DND-41 (cell line): Measurements from ENCODE around the gene CDH23.

Experiments used
- ATAC-seq: fragments of 200-7000 bp; cut with Tn5 transposase; 3 replicates; pipeline ENCODE4 v1.9.1; 2021; ENCODE audit warnings: low read depth; ENCODE audit not compliant: insufficient read depth
- DNase-seq: peaks from one replicate; pipeline ENCODE4 v3.0.0-alpha.2; 2020
- H2AFZ ChIP-seq: 2 replicates; pipeline ENCODE4 v1.6.0; 2012; ENCODE audit warnings: low read depth, low read length
- H3K27ac ChIP-seq: 2 replicates; pipeline ENCODE4 v1.5.1; 2012; ENCODE audit warnings: low read length, inconsistent platforms
- H3K27me3 ChIP-seq: fragments of 200-600 bp; sonication (generic); 2 replicates; pipeline ENCODE4 v1.6.0; 2012; ENCODE audit warnings: low read length, mild to moderate bottlenecking, inconsistent platforms; ENCODE audit not compliant: insufficient read depth, poor library complexity
- H3K36me3 ChIP-seq: 2 replicates; pipeline ENCODE4 v1.5.1; 2012; ENCODE audit warnings: low read length, inconsistent platforms; ENCODE audit not compliant: insufficient read depth
- H3K4me1 ChIP-seq: 2 replicates; pipeline ENCODE4 v1.5.1; 2012; ENCODE audit warnings: mild to moderate bottlenecking, low read length; ENCODE audit not compliant: insufficient read depth
- H3K4me2 ChIP-seq: 2 replicates; pipeline ENCODE4 v1.6.0; 2012; ENCODE audit warnings: mild to moderate bottlenecking, moderate library complexity, low read length, inconsistent platforms; ENCODE audit not compliant: insufficient read depth
- H3K4me3 ChIP-seq, 2 experiments: fragments of 200-600 bp in 1 of 2; shearing (Covaris generic) in 1 of 2; 2 replicates each; pipeline ENCODE4 v1.5.1; 2012 to 2016; ENCODE audit warnings: inconsistent platforms in 2 of 2, low read length in 2 of 2, mild to moderate bottlenecking in 2 of 2, low read depth in 1 of 2, moderate library complexity in 1 of 2
- H3K79me2 ChIP-seq: 2 replicates; pipeline ENCODE4 v1.6.0; 2012; ENCODE audit warnings: low read length, inconsistent platforms; ENCODE audit not compliant: insufficient read depth
- H3K9ac ChIP-seq: 2 replicates; pipeline ENCODE4 v1.6.0; 2012; ENCODE audit warnings: low read depth, mild to moderate bottlenecking, inconsistent platforms, low read length, moderate library complexity
- H3K9me3 ChIP-seq: 2 replicates; pipeline ENCODE4 v1.5.1; 2012; ENCODE audit warnings: low read length, moderate library complexity, mild to moderate bottlenecking, inconsistent platforms; ENCODE audit not compliant: insufficient read depth, severe bottlenecking
- H4K20me1 ChIP-seq: 2 replicates; pipeline ENCODE4 v1.6.0; 2012; ENCODE audit warnings: low read length; ENCODE audit not compliant: insufficient read depth
- CTCF ChIP-seq: IDR thresholded peaks from 2 replicates; pipeline ENCODE4 v1.5.1; 2012; ENCODE audit warnings: borderline replicate concordance, low read length, moderate library complexity, mild to moderate bottlenecking; ENCODE audit not compliant: poor library complexity, severe bottlenecking; ENCODE audit errors: extremely low read depth
- EZH2 ChIP-seq: IDR thresholded peaks from 3 replicates; pipeline ENCODE4 v1.6.1; 2012; ENCODE audit warnings: borderline replicate concordance, low read depth, mild to moderate bottlenecking, moderate library complexity, low read length, inconsistent platforms; ENCODE audit not compliant: severe bottlenecking

The CDH23 gene

GRCh38 chr10:71657604-71658466 is 261.1 kb downstream of the CDH23 start:
- TF ChIP-seq EZH2 (no peak), CTCF (no peak)
- no peaks in the 10 kb centered on the region for H3K36me3 ChIP-seq
- H4K20me1 ChIP-seq: no peaks in the 10 kb centered on the region
- H3K79me2 ChIP-seq: no peaks in the 10 kb centered on the region
- no peak overlapping the region for H3K4me2 ChIP-seq
- H3K4me3 ChIP-seq: no peak overlapping the region
- H3K9me3 ChIP-seq: no peaks in the 10 kb centered on the region
- DNase-seq (no peak), ATAC-seq (no peak)
- H3K4me1 ChIP-seq: no peaks in the 10 kb centered on the region
- H3K9ac ChIP-seq: no peak overlapping the region
- H3K27ac ChIP-seq: no peak overlapping the region
- H2AFZ ChIP-seq: no peak overlapping the region
- H3K27me3 ChIP-seq: peaks cover 3% of the 10 kb centered on the region

GRCh38 chr10:71658467-71658745 is 261.7 kb downstream of the CDH23 start:
- Histone ChIP-seq H3K4me2 (no peak overlapping the region), H2AFZ (no peak overlapping the region), H3K27me3 (peaks cover 3% of the 10 kb centered on the region), H3K36me3 (no peaks in the 10 kb centered on the region), H3K79me2 (no peaks in the 10 kb centered on the region), H3K9me3 (no peaks in the 10 kb centered on the region), H3K27ac (no peak overlapping the region), H3K9ac (no peak overlapping the region), H4K20me1 (no peaks in the 10 kb centered on the region), H3K4me3 (no peak overlapping the region), H3K4me1 (no peaks in the 10 kb centered on the region)
- ATAC-seq (no peak), DNase-seq (no peak)
- no peak for TF ChIP-seq CTCF
- TF ChIP-seq EZH2: no peak

GRCh38 chr10:71659111-71659634 is 262.5 kb downstream of the CDH23 start:
- TF ChIP-seq CTCF (no peak), EZH2 (no peak)
- Histone ChIP-seq H3K9me3 (no peaks in the 10 kb centered on the region), H3K4me3 (no peak overlapping the region), H2AFZ (no peak overlapping the region), H4K20me1 (no peaks in the 10 kb centered on the region), H3K36me3 (no peaks in the 10 kb centered on the region), H3K27me3 (peaks cover 3% of the 10 kb centered on the region), H3K79me2 (no peaks in the 10 kb centered on the region), H3K4me2 (no peak overlapping the region), H3K27ac (no peak overlapping the region), H3K9ac (no peak overlapping the region), H3K4me1 (no peaks in the 10 kb centered on the region)
- DNase-seq (no peak), ATAC-seq (0 out of 3 replicates have a peak, but pooled peaks have one; percentile 22)
